CD4-positive, alpha-beta T cell (primary cell): ENCODE measurements around the gene TMED10. TPM values are rescaled to one million over a fixed set of nuclear protein-coding genes. Genes with fewer than 3 reads are reported as not detected.

ENCODE experiments used
- ATAC-seq: fragments of 200-7000 bp; cut with Tn5 transposase; one replicate; pipeline ENCODE4 v1.10.0; 2022; ENCODE audit warnings: mild to moderate bottlenecking; ENCODE audit not compliant: poor library complexity
- CTCF ChIA-PET: fragments of 350-600 bp; sonication (Branson Sonifier 250); formaldehyde crosslinking; loops from one replicate; lab custom pipeline; 2021; ENCODE audit warnings: antibody characterized with exemption, inconsistent platforms; lab: Charles Lee
- POLR2A ChIA-PET: fragments of 350-600 bp; sonication (Branson Sonifier 250); formaldehyde crosslinking; loops from one replicate; lab custom pipeline; 2021; ENCODE audit warnings: antibody characterized with exemption, inconsistent platforms; lab: Charles Lee
- DNase-seq, 14 experiments: peaks; one replicate each; pipeline ENCODE4 v3.0.0-alpha.2; 2013 to 2020; ENCODE audit warnings: mixed read lengths in 2 of 14
- H3K27ac ChIP-seq, 2 donors: one replicate each; pipeline versions ENCODE4 v1.5.1 to v1.7.0; 2013; ENCODE audit warnings: low read length in 2 of 2, low read depth in 1 of 2, mild to moderate bottlenecking in 1 of 2
- H3K27me3 ChIP-seq, 2 experiments: 1 replicate in 1 of 2; 2 replicates in 1 of 2; pipeline versions ENCODE4 v1.6.1 to v1.7.0; 2013; ENCODE audit warnings: low read length in 2 of 2, control low read depth in 1 of 2, mild to moderate bottlenecking in 1 of 2, moderate library complexity in 1 of 2; ENCODE audit not compliant: insufficient read depth in 2 of 2, control insufficient read depth in 1 of 2
- H3K36me3 ChIP-seq: one replicate; pipeline ENCODE4 v1.6.1; 2013; ENCODE audit warnings: low read length, control low read depth; ENCODE audit not compliant: insufficient read depth
- H3K4me1 ChIP-seq: one replicate; pipeline ENCODE4 v1.6.1; 2013; ENCODE audit warnings: low read length, control low read depth; ENCODE audit not compliant: insufficient read depth
- H3K4me3 ChIP-seq: one replicate; pipeline ENCODE4 v1.5.1; 2013; ENCODE audit warnings: mild to moderate bottlenecking, low read length, moderate library complexity
- H3K9me3 ChIP-seq, 2 experiments: 1 replicate in 1 of 2; 2 replicates in 1 of 2; pipeline versions ENCODE4 v1.6.1 to v1.7.0; 2013; ENCODE audit warnings: low read length in 2 of 2, mild to moderate bottlenecking in 2 of 2, control low read depth in 1 of 2, moderate library complexity in 1 of 2; ENCODE audit not compliant: control insufficient read depth in 1 of 2, insufficient read depth in 1 of 2
- H3K27ac Mint-ChIP-seq: one replicate; pipeline ENCODE4 v1.8.0; 2020; ENCODE audit warnings: mixed read lengths
- H3K27me3 Mint-ChIP-seq: one replicate; pipeline ENCODE4 v1.8.0; 2021; ENCODE audit warnings: mixed read lengths
- H3K36me3 Mint-ChIP-seq: one replicate; pipeline ENCODE4 v1.8.0; 2021; ENCODE audit warnings: low read depth, mixed read lengths
- H3K4me1 Mint-ChIP-seq: one replicate; pipeline ENCODE4 v1.8.0; 2021; ENCODE audit warnings: low read depth, mixed read lengths
- H3K4me3 Mint-ChIP-seq: one replicate; pipeline ENCODE4 v1.8.0; 2020; ENCODE audit warnings: mild to moderate bottlenecking, mixed read lengths
- H3K9me3 Mint-ChIP-seq: one replicate; pipeline ENCODE4 v1.8.0; 2020; ENCODE audit warnings: mixed read lengths
- CTCF ChIP-seq: fragments of 200-600 bp; IDR thresholded peaks from one replicate; pipeline ENCODE4 v1.8.0; 2022; ENCODE audit warnings: antibody characterized with exemption, mild to moderate bottlenecking
- intact Hi-C, 2 experiments: fragments of 100-400 bp; cut with DNase I in 1 of 2; cut with micrococcal nuclease in 1 of 2; formaldehyde crosslinking; loops; one replicate each; pipeline versions ENCODE4 v1.15.1 to v1.9.0; 2023 to 2025; cut with DNase I, micrococcal nuclease
- total RNA-seq, 174 experiments: library from RNA in 2 of 174; stranded (reverse) in 2 of 174; gene quantifications; one replicate each; pipeline ENCODE4 v1.2.3 and lab custom pipeline; 2021 to 2026

Gene TMED10
- total RNA-seq, 2 experiments from 2014 or later = 153 to 156 TPM

- Histone ChIP-seq H3K27ac (no peak overlapping the region), H3K27me3 (no peaks in the 10 kb centered on the region), H3K4me3 (no peak overlapping the region), H3K36me3 (peaks cover 73% of the 10 kb centered on the region), H3K9me3 (no peaks in the 10 kb centered on the region), H3K4me1 (no peaks in the 10 kb centered on the region)
- DNase-seq (peak in 10 of 14 experiments; percentile 8 to 71 (median 31)), ATAC-seq (peak; percentile 72)
- TF ChIP-seq CTCF = peak; percentile 84
- Mint-ChIP-seq H3K4me1 (no peaks in the 10 kb centered on the region), H3K27ac (no peak overlapping the region), H3K4me3 (no peak overlapping the region), H3K9me3 (no peaks in the 10 kb centered on the region), H3K36me3 (peaks cover 79% of the 10 kb centered on the region), H3K27me3 (no peaks in the 10 kb centered on the region)
- POLR2A ChIA-PET = interaction anchor here (0.6 to 1.5 kb wide), 6 partner anchors 10 to 228 kb away, joined by 3 to 10 read pairs (median 4); partner anchors contain the start of gene ACYP1
- intact Hi-C loops = loop anchor here (1.0 to 2.0 kb wide), 5 partner anchors 142 to 227 kb away; no protein-coding TSS in a partner anchor
- CTCF ChIA-PET = interaction anchor here (0.6 to 3.0 kb wide), 13 partner anchors 9 to 480 kb away, joined by 3 to 22 read pairs (median 4); partner anchors contain the start of gene ACYP1
These were observed 87.6 kb downstream of the TMED10 start for GRCh38 chr14:75088566-75089373.

GRCh38 chr14:75088153-75088552 is 88.3 kb downstream of the TMED10 start:
- Mint-ChIP-seq H3K27me3 (no peaks in the 10 kb centered on the region), H3K36me3 (peaks cover 82% of the 10 kb centered on the region), H3K9me3 (no peaks in the 10 kb centered on the region), H3K4me3 (no peak overlapping the region), H3K4me1 (no peaks in the 10 kb centered on the region), H3K27ac (no peak overlapping the region)
- ChIA-PET POLR2A (interaction anchor here (0.6 to 1.5 kb wide), 6 partner anchors 10 to 227 kb away, joined by 3 to 10 read pairs (median 4); partner anchors contain the start of gene ACYP1), CTCF (interaction anchor here (0.6 to 3.0 kb wide), 11 partner anchors 8 to 479 kb away, joined by 3 to 22 read pairs (median 4); no protein-coding TSS in a partner anchor)
- no peak for TF ChIP-seq CTCF
- intact Hi-C loops = loop anchor here (1.0 to 2.0 kb wide), 5 partner anchors 142 to 227 kb away; no protein-coding TSS in a partner anchor
- H3K27me3 ChIP-seq = no peaks in the 10 kb centered on the region
- no peak overlapping the region for H3K27ac ChIP-seq
- ATAC-seq (no peak), DNase-seq (no peak)
- H3K4me3 ChIP-seq = no peak overlapping the region
- no peaks in the 10 kb centered on the region for H3K9me3 ChIP-seq
- peaks cover 75% of the 10 kb centered on the region for H3K36me3 ChIP-seq
- no peaks in the 10 kb centered on the region for H3K4me1 ChIP-seq

- Histone ChIP-seq H3K4me3 (no peak overlapping the region), H3K27me3 (no peaks in the 10 kb centered on the region), H3K36me3 (peaks cover 64% of the 10 kb centered on the region), H3K4me1 (no peaks in the 10 kb centered on the region), H3K9me3 (no peaks in the 10 kb centered on the region), H3K27ac (no peak overlapping the region)
- Mint-ChIP-seq H3K9me3 (no peaks in the 10 kb centered on the region), H3K36me3 (peaks cover 77% of the 10 kb centered on the region), H3K4me3 (no peak overlapping the region), H3K4me1 (no peaks in the 10 kb centered on the region), H3K27ac (no peak overlapping the region), H3K27me3 (no peaks in the 10 kb centered on the region)
- intact Hi-C loops = no loop called here
- TF ChIP-seq CTCF = no peak
- ATAC-seq (no peak), DNase-seq (no peak)
- POLR2A ChIA-PET = no interaction called here
- CTCF ChIA-PET = no interaction called here
These were observed 91.9 kb downstream of the TMED10 start for GRCh38 chr14:75084513-75084912.
